22Rv1 (cell line): ENCODE measurements around the gene GRIK4.

ENCODE experiments used
- ZFX ChIP-seq: fragments of 450-650 bp; IDR thresholded peaks from 2 replicates; pipeline ENCODE4 v1.6.1; 2017; ENCODE audit warnings: antibody characterized with exemption, borderline replicate concordance
- TF ChIP-seq, protein P1 (sequence below): fragments of 450-650 bp; IDR thresholded peaks from 2 replicates; pipeline ENCODE4 v1.5.1; 2017; ENCODE audit warnings: mild to moderate bottlenecking

DNA sequence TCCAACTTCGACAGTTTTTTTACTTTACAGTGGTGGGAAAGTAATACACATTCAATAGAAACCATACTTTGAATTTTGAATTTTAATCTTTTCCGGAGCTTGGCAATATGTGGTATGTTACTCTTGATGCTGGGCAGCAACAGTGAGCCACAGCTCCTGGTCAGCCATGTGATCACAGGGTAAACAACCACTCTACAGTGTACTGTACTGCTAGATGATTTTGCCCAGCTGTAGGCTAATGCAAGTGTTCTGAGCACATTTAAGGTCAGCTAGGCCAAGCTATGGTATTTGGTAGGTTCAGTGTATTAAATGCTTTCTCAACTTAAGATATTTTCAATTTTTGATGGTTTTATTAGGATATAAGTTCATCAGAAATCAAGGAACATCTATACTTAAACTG is 48.7 kb upstream of the GRIK4 start:
- TF ChIP-seq, protein P1, sequence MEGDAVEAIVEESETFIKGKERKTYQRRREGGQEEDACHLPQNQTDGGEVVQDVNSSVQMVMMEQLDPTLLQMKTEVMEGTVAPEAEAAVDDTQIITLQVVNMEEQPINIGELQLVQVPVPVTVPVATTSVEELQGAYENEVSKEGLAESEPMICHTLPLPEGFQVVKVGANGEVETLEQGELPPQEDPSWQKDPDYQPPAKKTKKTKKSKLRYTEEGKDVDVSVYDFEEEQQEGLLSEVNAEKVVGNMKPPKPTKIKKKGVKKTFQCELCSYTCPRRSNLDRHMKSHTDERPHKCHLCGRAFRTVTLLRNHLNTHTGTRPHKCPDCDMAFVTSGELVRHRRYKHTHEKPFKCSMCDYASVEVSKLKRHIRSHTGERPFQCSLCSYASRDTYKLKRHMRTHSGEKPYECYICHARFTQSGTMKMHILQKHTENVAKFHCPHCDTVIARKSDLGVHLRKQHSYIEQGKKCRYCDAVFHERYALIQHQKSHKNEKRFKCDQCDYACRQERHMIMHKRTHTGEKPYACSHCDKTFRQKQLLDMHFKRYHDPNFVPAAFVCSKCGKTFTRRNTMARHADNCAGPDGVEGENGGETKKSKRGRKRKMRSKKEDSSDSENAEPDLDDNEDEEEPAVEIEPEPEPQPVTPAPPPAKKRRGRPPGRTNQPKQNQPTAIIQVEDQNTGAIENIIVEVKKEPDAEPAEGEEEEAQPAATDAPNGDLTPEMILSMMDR: no peak
- TF ChIP-seq ZFX: no peak
